Liver (tissue), 9 donors: ENCODE results near the gene DAPL1. TPM values are rescaled to one million over a fixed set of nuclear protein-coding genes. Genes with fewer than 3 reads are reported as not detected.

ENCODE experiments used
- DNase-seq: peaks from one replicate; pipeline ENCODE4 v3.0.0-alpha.2; 2017; ENCODE audit warnings: low spot score
- H3K27ac ChIP-seq, 2 donors: one replicate each; pipeline ENCODE4 v1.7.0; 2013; ENCODE audit warnings: inconsistent platforms in 2 of 2, low read length in 2 of 2, control low read depth in 1 of 2, low read depth in 1 of 2, mild to moderate bottlenecking in 1 of 2
- H3K27me3 ChIP-seq, 4 donors: one replicate each; pipeline versions ENCODE4 v1.6.1 to v1.7.0; 2013; ENCODE audit warnings: low read length in 3 of 4, inconsistent platforms in 1 of 4, mild to moderate bottlenecking in 1 of 4, moderate library complexity in 1 of 4; ENCODE audit not compliant: control insufficient read depth in 4 of 4, insufficient read depth in 4 of 4
- H3K36me3 ChIP-seq, 4 donors: one replicate each; pipeline versions ENCODE4 v1.6.1 to v1.7.0; 2013; ENCODE audit warnings: low read length in 3 of 4, mild to moderate bottlenecking in 3 of 4, low read depth in 1 of 4, moderate library complexity in 1 of 4; ENCODE audit not compliant: control insufficient read depth in 4 of 4, insufficient read depth in 3 of 4
- H3K4me1 ChIP-seq, 4 donors: one replicate each; pipeline versions ENCODE4 v1.6.1 to v1.7.0; 2013; ENCODE audit warnings: low read length in 3 of 4, mild to moderate bottlenecking in 3 of 4, moderate library complexity in 1 of 4; ENCODE audit not compliant: control insufficient read depth in 4 of 4, insufficient read depth in 4 of 4
- H3K4me3 ChIP-seq, 3 donors: one replicate each; pipeline versions ENCODE4 v1.6.1 to v1.7.0; 2013; ENCODE audit warnings: low read length in 3 of 3, control low read depth in 1 of 3, low read depth in 1 of 3, mild to moderate bottlenecking in 1 of 3
- H3K9ac ChIP-seq, 2 donors: one replicate each; pipeline ENCODE4 v1.7.0; 2013; ENCODE audit warnings: low read length in 2 of 2, mild to moderate bottlenecking in 2 of 2, moderate library complexity in 2 of 2, control low read depth in 1 of 2, low read depth in 1 of 2
- H3K9me3 ChIP-seq, 4 donors: one replicate each; pipeline versions ENCODE4 v1.6.1 to v1.7.0; 2013; ENCODE audit warnings: low read length in 3 of 4; ENCODE audit not compliant: control insufficient read depth in 4 of 4
- CTCF ChIP-seq: fragments of 150-350 bp; IDR thresholded peaks from 2 replicates; pipeline ENCODE4 v1.5.1; 2017; ENCODE audit warnings: improper control_type of control experiment, low read depth, low read length; ENCODE audit not compliant: missing input control
- EGR1 ChIP-seq, 2 donors: IDR thresholded peaks; 2 replicates each; pipeline ENCODE4 v1.6.1; 2016 to 2018; ENCODE audit warnings: antibody characterized with exemption in 2 of 2, low read depth in 2 of 2
- FOXA1 ChIP-seq: IDR thresholded peaks from 2 replicates; pipeline ENCODE4 v1.6.1; 2016; ENCODE audit warnings: antibody characterized with exemption
- FOXA2 ChIP-seq: IDR thresholded peaks from 2 replicates; pipeline ENCODE4 v1.6.1; 2016; ENCODE audit warnings: antibody characterized with exemption
- GABPA ChIP-seq, 2 donors: IDR thresholded peaks in 1 of 2; conservative IDR thresholded peaks in 1 of 2; 2 replicates each; pipeline ENCODE4 v1.6.1; 2016; ENCODE audit warnings: antibody characterized with exemption in 2 of 2, mild to moderate bottlenecking in 1 of 2, moderate library complexity in 1 of 2
- HNF4A ChIP-seq, 2 donors: conservative IDR thresholded peaks; 2 replicates each; pipeline ENCODE4 v1.6.1; 2016; ENCODE audit warnings: antibody characterized with exemption in 2 of 2, mild to moderate bottlenecking in 2 of 2
- HNF4G ChIP-seq: IDR thresholded peaks from 2 replicates; pipeline ENCODE4 v1.6.1; 2016; ENCODE audit warnings: antibody characterized with exemption
- JUND ChIP-seq, 2 donors: IDR thresholded peaks; 2 replicates each; pipeline ENCODE4 v1.6.1; 2016; ENCODE audit warnings: antibody characterized with exemption in 2 of 2
- MAX ChIP-seq: IDR thresholded peaks from 2 replicates; pipeline ENCODE4 v1.6.1; 2016; ENCODE audit warnings: antibody characterized with exemption
- NR2F2 ChIP-seq: IDR thresholded peaks from 2 replicates; pipeline ENCODE4 v1.6.1; 2016; ENCODE audit warnings: antibody characterized with exemption
- RAD21 ChIP-seq, 2 donors: IDR thresholded peaks; 2 replicates each; pipeline ENCODE4 v1.6.1; 2016; ENCODE audit warnings: antibody characterized with exemption in 2 of 2, mild to moderate bottlenecking in 2 of 2
- RXRA ChIP-seq, 2 donors: IDR thresholded peaks; 2 replicates each; pipeline ENCODE4 v1.6.1; 2017 to 2018; ENCODE audit warnings: antibody characterized with exemption in 2 of 2, mild to moderate bottlenecking in 1 of 2
- SP1 ChIP-seq: IDR thresholded peaks from 2 replicates; pipeline ENCODE4 v1.6.1; 2018; ENCODE audit warnings: antibody characterized with exemption, mild to moderate bottlenecking
- TAF1 ChIP-seq: conservative IDR thresholded peaks from 2 replicates; pipeline ENCODE4 v1.6.1; 2016; ENCODE audit warnings: antibody characterized with exemption, mild to moderate bottlenecking
- YY1 ChIP-seq: IDR thresholded peaks from 2 replicates; pipeline ENCODE4 v1.6.1; 2016; ENCODE audit warnings: antibody characterized with exemption, mild to moderate bottlenecking
- WGBS: extraction: QIAGEN DNeasy Blood & Tissue Kit; methylation state at CpG from one replicate; pipeline ENCODE4 v1.1.7; 2013; 5-methylcytosine and 5-hydroxymethylcytosine counted together
- polyA plus RNA-seq, 2 donors: library from polyadenylated mRNA; stranded (reverse) in 1 of 2; unstranded in 1 of 2; fragments of 200-250 nt in 1 of 2; fragments of >200 nt in 1 of 2; fragmentation: Nextera tagmentation in 1 of 2; extraction: Ambion mirVana in 1 of 2; gene quantifications; one replicate each; pipeline versions ENCODE4 v1.2.1 to v1.2.3, GENCODE V29; 2013 to 2015
- total RNA-seq, 2 donors: library from RNA; depleted of rRNA; stranded (reverse); fragments of >200 nt; gene quantifications; one replicate each; pipeline ENCODE4 v1.2.3, GENCODE V29; 2014
- TF ChIP-seq, protein P1 (sequence below): IDR thresholded peaks from 2 replicates; pipeline ENCODE4 v1.6.1; 2016; ENCODE audit warnings: antibody characterized with exemption, mild to moderate bottlenecking
- TF ChIP-seq, protein P2 (sequence below): IDR thresholded peaks from 2 replicates; pipeline ENCODE4 v1.6.1; 2016; ENCODE audit warnings: antibody characterized with exemption
- TF ChIP-seq, protein P3 (sequence below): IDR thresholded peaks from 2 replicates; pipeline ENCODE4 v1.6.1; 2016; ENCODE audit warnings: antibody characterized with exemption
- donor health status: healthy.
- donor health status: healthy.
- donor health status: healthy.
- donor health status: healthy.
- donor health status: healthy.

Gene DAPL1
- total and polyA plus RNA-seq, 4 donors: 0.71 TPM; not detected in 3

GRCh38 chr2:158782136-158782535 lies 13.0 kb upstream of the DAPL1 start:
- WGBS: 92% methylated on average over 11 of the region's 11 CpGs
- no peak overlapping the region for H3K27ac ChIP-seq

More at GRCh38 chr2:158782136-158782535, 13.0 kb upstream of the DAPL1 start:
- TF ChIP-seq RAD21 (IDR thresholded peaks at IDR 0.05) (no peak), HNF4G (no peak), YY1 (no peak), GABPA (IDR thresholded peaks at IDR 0.05 in 1 of 2, conservative IDR thresholded peaks at IDR 0.05 in 1 of 2) (no peak), MAX (no peak), FOXA1 (no peak), JUND (IDR thresholded peaks at IDR 0.05) (no peak), HNF4A (conservative IDR thresholded peaks at IDR 0.05) (no peak), CTCF (no peak), RXRA (IDR thresholded peaks at IDR 0.05) (no peak), NR2F2 (no peak), TAF1 (no peak), SP1 (no peak), EGR1 (IDR thresholded peaks at IDR 0.05; ENCODE audit: low read depth in 2 of 2) (no peak), FOXA2 (no peak)
- TF ChIP-seq, protein P1, sequence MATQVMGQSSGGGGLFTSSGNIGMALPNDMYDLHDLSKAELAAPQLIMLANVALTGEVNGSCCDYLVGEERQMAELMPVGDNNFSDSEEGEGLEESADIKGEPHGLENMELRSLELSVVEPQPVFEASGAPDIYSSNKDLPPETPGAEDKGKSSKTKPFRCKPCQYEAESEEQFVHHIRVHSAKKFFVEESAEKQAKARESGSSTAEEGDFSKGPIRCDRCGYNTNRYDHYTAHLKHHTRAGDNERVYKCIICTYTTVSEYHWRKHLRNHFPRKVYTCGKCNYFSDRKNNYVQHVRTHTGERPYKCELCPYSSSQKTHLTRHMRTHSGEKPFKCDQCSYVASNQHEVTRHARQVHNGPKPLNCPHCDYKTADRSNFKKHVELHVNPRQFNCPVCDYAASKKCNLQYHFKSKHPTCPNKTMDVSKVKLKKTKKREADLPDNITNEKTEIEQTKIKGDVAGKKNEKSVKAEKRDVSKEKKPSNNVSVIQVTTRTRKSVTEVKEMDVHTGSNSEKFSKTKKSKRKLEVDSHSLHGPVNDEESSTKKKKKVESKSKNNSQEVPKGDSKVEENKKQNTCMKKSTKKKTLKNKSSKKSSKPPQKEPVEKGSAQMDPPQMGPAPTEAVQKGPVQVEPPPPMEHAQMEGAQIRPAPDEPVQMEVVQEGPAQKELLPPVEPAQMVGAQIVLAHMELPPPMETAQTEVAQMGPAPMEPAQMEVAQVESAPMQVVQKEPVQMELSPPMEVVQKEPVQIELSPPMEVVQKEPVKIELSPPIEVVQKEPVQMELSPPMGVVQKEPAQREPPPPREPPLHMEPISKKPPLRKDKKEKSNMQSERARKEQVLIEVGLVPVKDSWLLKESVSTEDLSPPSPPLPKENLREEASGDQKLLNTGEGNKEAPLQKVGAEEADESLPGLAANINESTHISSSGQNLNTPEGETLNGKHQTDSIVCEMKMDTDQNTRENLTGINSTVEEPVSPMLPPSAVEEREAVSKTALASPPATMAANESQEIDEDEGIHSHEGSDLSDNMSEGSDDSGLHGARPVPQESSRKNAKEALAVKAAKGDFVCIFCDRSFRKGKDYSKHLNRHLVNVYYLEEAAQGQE: no peak
- TF ChIP-seq, protein P2, sequence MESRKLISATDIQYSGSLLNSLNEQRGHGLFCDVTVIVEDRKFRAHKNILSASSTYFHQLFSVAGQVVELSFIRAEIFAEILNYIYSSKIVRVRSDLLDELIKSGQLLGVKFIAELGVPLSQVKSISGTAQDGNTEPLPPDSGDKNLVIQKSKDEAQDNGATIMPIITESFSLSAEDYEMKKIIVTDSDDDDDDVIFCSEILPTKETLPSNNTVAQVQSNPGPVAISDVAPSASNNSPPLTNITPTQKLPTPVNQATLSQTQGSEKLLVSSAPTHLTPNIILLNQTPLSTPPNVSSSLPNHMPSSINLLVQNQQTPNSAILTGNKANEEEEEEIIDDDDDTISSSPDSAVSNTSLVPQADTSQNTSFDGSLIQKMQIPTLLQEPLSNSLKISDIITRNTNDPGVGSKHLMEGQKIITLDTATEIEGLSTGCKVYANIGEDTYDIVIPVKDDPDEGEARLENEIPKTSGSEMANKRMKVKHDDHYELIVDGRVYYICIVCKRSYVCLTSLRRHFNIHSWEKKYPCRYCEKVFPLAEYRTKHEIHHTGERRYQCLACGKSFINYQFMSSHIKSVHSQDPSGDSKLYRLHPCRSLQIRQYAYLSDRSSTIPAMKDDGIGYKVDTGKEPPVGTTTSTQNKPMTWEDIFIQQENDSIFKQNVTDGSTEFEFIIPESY: no peak
- TF ChIP-seq, protein P3, sequence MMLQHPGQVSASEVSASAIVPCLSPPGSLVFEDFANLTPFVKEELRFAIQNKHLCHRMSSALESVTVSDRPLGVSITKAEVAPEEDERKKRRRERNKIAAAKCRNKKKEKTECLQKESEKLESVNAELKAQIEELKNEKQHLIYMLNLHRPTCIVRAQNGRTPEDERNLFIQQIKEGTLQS: no peak
- DNase-seq: no peak
- no peak overlapping the region for H3K4me3 ChIP-seq
- H3K36me3 ChIP-seq: no peaks in the 10 kb centered on the region
- no peaks in the 10 kb centered on the region for H3K9me3 ChIP-seq
- no peak overlapping the region for H3K9ac ChIP-seq
- H3K27me3 ChIP-seq: no peaks in the 10 kb centered on the region
- no peaks in the 10 kb centered on the region for H3K4me1 ChIP-seq
